GM21825 (cell line): Measurements from ENCODE around the gene IRAG1.
A peak's percentile ranks its signal among the peaks of the same experiment; 100 is the strongest.

Source experiments
- ATAC-seq: cut with Tn5 transposase; IDR thresholded peaks from one replicate; pipeline ENCODE4 v1.9.1; 2021; ENCODE audit warnings: mild to moderate bottlenecking, moderate library complexity; ENCODE audit not compliant: unreplicated experiment

Gene IRAG1

DNA sequence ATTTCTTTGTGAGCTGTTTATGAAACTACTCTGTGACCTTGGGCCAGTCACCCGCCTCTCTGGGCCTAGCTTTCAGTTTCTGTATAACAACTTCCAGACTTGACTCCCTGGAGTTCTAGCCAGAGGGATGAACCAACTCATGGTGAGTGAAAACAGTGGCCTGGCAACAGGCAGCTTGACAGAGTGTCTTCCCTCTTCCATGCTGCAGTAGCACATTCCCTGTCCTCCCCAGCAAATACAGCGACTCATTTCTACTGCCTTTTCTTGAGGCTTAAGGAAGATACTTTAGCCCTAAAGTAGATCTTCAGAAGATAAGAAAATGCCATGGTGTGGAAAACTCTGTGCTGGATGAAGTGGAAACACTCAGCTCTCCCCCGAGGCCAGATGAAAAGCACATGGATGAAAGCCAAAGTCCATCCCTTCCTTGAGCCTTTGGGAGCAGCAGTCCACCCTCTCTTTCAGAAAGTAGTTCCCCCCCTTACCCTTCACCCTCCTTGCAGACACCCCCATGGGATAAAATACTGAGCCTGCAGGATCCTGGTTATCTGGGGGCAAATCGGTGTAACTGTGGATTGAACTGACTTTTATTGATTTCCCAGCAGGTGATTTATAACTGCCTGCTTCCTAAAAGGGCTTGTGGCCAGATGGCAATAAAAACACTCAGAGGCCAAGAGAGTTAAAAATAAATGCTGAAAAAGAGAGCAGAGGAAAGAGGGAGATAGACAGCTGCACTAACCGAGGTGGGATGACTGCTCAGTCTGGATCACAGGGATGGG is 24.1 kb downstream of the IRAG1 start:
- ATAC-seq: no peak

GRCh38 chr11:10667521-10667885 is 26.1 kb downstream of the IRAG1 start:
- ATAC-seq: no peak

GRCh38 chr11:10666556-10667520 is 26.7 kb downstream of the IRAG1 start:
- no peak for ATAC-seq

DNA sequence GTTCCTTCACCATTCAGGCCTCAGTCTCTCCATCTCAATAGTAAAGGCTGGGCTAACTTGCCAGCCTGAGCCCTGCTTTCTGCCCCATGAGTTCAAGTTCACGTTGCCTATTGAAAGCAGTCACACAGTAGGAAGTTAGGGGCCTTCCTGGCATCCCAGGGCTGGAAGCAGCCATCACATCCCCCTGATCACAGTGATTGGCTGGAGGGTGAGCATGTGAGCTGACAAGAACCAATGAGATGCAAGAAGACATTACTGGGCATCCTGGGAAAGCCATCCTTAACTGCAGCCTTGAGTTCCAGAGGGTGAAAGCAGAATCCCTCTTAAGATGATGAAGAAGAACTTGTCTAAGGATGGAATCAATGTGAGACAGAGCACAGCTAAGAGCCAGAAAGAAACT is 29.1 kb downstream of the IRAG1 start:
- ATAC-seq: no peak

GRCh38 chr11:10663990-10664389 is 29.6 kb downstream of the IRAG1 start:
- no peak for ATAC-seq

DNA sequence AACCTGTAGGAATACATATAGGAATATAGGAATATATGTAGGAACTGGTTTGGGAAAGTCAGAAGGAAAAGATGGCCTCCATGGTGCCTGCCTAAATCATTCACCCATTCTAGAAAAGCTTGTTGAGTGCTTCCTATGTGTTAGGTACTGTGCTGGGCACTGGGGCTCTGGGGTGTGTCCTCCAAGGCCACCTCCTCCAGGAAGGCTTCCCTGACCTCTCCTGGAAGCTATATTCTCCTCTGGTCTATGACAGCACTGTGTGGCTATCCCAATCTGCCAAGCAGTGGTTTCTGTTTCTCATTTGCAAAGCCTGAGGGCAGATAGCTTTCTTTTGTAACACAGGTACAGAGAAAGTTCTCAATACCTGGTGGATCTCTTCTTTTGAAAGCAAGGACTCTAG is 30.2 kb downstream of the IRAG1 start:
- no peak for ATAC-seq

DNA sequence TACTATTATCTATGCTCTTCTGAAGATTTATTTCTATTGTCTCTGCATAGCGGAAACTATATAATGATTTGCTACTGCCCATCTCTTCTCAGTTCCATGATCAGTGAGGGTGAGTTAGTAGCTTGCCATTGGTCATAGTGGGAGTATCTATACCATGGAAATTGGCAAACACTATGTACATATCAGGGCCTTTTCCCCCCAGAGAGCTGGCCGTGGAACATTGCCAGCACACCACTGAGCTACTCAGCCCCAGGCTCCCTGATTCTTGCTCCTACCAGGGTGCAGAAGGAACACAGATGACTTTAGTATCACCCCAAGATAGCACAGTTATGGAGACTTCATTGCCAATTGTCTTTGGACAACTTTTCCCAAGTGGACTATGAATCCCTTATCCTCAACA is 33.2 kb downstream of the IRAG1 start:
- ATAC-seq: no peak

DNA sequence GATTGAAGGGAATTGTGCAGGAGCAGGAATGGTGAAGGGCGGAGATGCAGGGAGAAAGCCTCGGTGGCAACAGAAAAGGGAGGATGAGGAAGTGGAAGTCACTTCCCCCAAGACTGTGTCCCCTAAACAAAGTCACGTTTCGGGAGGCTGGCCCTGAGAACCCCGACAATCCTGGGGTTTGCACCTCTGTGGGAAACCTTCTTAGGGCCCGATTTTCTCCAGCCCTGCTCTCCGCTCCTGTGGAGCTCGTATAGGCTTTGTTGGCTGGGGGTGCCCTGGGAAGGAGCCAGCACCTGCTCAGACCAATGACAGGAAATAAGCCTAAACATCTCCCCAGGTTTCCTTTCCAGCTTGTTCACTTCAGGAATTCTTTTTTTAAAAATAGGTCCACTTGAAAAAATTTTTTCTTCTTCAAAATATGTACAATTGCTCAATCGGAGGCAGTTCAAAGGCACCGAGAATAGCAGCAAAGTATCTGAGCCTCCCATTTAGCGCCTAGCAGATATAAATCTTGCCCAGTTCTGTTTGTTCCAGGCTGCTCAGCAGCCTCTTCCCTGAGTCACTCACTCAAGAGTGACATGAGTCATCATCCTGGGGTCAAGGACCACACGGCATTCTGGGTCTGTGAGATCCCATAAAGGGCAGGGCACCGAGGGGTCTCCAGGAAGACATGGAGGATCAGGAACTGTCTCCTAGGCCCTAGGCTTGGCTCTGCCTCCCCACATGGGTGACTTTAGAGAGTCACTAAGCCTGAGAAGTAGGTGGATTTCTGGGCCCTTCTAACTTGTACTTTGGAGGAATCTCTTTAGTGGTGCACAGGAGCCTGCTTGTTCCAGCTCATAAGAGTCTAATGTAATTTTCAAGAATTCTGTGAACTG is 34.0 kb downstream of the IRAG1 start:
- ATAC-seq: no peak

- no peak for ATAC-seq
Observed at GRCh38 chr11:10658621-10659338, 34.8 kb downstream of the IRAG1 start.

GRCh38 chr11:10657308-10658271 is 36.0 kb downstream of the IRAG1 start:
- peak; percentile 59 for ATAC-seq

DNA sequence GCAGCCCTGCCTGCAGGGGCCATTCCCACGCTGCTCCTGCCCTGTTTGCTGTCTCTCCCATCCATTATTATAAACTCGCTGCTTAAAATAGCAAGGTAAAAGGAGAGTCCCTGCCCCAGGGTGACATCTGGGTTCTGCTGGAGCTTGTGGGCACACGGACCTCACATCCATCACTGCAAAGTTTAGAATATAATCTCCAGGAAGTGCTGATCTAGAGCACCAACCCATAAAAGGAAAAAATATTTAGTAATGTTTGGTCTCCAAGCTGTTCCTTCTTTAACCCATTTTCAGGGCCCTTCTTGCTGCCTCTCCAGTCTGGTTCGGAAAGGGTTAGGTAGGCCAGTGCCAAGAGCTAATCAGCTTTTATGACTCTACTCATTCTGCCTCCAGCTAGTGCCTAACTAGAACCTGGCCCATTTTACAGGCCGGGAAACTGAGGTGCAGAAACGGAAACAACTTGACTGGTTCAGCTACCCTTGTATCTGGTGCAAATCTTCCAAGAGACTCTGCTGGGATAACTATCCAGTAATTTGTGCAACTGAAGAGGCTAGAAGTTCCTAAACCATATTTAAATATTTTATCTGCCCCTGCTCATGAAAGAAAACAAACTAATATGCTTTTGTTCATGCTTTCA is 37.5 kb downstream of the IRAG1 start:
- ATAC-seq: no peak

DNA sequence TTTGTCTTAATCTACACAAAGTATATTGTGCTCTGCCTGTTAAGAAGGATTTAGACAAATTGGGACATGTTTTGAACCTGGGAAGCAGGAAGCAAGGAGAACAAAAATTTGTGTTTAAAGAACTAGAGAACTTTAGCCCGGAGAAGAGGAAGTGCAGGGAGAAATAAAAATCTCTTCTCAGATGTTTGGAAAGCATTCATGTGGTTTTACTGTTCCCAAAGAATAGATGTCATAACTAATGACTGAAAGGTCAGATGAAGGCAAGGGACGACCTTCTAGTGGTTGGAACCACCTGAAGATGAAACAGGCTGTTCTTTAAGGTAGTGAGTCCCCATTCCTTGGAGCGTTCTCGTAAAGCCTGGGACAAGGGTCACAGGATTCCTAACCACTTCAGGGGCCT is 38.3 kb downstream of the IRAG1 start:
- ATAC-seq: no peak

- ATAC-seq: no peak
Observed at GRCh38 chr11:10654811-10655150, 38.8 kb downstream of the IRAG1 start.

GRCh38 chr11:10653946-10654810 is 39.4 kb downstream of the IRAG1 start:
- ATAC-seq: no peak

DNA sequence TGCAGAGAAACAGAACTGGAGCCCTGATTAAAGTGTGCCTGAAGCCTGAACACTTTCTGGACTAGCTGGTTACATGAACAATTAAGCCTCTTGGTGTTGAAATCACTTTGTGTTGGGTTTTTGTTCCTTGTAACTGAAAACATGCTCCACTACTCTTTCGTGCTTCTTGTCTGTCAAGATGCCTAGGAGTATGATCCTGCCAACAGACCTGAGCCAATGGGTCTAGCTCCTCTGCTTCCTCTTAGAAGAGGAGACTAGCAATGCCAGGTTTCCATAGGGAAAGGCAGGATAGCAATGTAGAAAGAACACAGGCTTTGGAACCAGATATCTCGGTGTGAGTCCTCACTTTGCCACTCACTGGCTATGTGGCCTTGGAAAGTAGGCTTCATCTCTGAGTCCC is 40.3 kb downstream of the IRAG1 start:
- no peak for ATAC-seq

GRCh38 chr11:10651656-10652361 is 41.7 kb downstream of the IRAG1 start:
- no peak for ATAC-seq

DNA sequence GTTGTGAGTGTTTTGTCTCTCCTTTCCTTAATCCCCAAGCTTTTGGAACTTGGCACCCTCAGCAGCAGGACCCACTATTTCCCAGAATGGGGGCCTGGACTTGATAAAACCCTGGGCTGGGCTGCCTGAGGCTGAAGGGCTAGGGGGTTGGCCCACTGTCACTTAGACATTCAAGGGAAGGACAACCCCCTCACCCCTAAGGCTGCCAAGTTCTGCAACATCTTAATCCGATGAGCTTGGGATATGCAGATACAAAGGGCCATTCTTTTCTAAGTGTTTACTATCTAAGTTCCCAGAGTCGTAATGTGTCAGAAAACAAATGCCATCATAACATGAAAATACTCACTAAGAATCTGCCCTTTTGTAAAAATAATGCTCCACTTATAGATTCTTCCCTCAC is 42.9 kb downstream of the IRAG1 start:
- no peak for ATAC-seq
